RWPE2 (cell line): ENCODE measurements around the gene NKX2-3.

ENCODE experiments used
- ATAC-seq: fragments of 200-7000 bp; cut with Tn5 transposase; 3 replicates; pipeline ENCODE4 v1.9.1; 2021; ENCODE audit warnings: low read depth
- DNase-seq: peaks from one replicate; pipeline ENCODE4 v3.0.0-alpha.2; 2020; ENCODE audit warnings: low spot score
- H3K27ac ChIP-seq: fragments of 450-650 bp; 2 replicates; pipeline ENCODE4 v1.5.1; 2017; ENCODE audit warnings: mild to moderate bottlenecking; ENCODE audit not compliant: poor library complexity, severe bottlenecking
- H3K27me3 ChIP-seq: fragments of 250-450 bp; sonication (Bioruptor Pico); 2 replicates; pipeline ENCODE4 v1.5.1; 2021; ENCODE audit warnings: mild to moderate bottlenecking, moderate library complexity; ENCODE audit not compliant: insufficient read depth, poor library complexity, severe bottlenecking
- H3K36me3 ChIP-seq: fragments of 250-450 bp; sonication (Bioruptor Pico); 2 replicates; pipeline ENCODE4 v1.5.1; 2020; ENCODE audit warnings: low read depth, mild to moderate bottlenecking, moderate library complexity
- H3K4me1 ChIP-seq: fragments of 250-450 bp; sonication (Bioruptor Pico); 2 replicates; pipeline ENCODE4 v1.5.1; 2021; ENCODE audit warnings: mild to moderate bottlenecking, moderate library complexity; ENCODE audit not compliant: insufficient read depth, poor library complexity, severe bottlenecking
- H3K4me3 ChIP-seq: fragments of 250-450 bp; sonication (Bioruptor Pico); 2 replicates; pipeline ENCODE4 v1.5.1; 2021; ENCODE audit warnings: mild to moderate bottlenecking, moderate library complexity; ENCODE audit not compliant: severe bottlenecking
- H3K9me3 ChIP-seq: fragments of 250-450 bp; sonication (Bioruptor Pico); 2 replicates; pipeline ENCODE4 v1.5.1; 2021; ENCODE audit warnings: mild to moderate bottlenecking, moderate library complexity; ENCODE audit not compliant: severe bottlenecking
- TF ChIP-seq, protein P1 (sequence below): fragments of 450-650 bp; IDR thresholded peaks from one replicate; pipeline ENCODE4 v1.5.1; 2017; ENCODE audit warnings: mild to moderate bottlenecking, moderate library complexity; ENCODE audit not compliant: poor library complexity, severe bottlenecking

NKX2-3 gene

DNA sequence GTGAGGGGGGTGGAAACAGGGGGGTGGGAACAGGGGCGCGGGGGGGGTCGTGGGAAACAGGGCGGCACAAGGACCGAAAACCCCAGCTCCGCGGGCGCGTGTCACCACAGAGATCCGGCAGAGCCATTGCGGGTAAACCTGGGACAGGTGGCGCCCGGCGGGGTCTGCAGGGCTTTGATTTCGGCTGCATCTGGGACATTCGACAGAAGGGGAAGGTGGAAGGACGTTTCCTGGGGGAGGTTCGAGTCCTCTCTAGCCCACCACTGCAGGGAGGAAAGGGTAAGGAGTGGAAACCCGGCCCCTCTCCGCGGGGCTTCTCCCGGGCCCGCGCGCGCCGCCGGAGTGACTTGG is 7.5 kb downstream of the NKX2-3 start:
- TF ChIP-seq, protein P1, sequence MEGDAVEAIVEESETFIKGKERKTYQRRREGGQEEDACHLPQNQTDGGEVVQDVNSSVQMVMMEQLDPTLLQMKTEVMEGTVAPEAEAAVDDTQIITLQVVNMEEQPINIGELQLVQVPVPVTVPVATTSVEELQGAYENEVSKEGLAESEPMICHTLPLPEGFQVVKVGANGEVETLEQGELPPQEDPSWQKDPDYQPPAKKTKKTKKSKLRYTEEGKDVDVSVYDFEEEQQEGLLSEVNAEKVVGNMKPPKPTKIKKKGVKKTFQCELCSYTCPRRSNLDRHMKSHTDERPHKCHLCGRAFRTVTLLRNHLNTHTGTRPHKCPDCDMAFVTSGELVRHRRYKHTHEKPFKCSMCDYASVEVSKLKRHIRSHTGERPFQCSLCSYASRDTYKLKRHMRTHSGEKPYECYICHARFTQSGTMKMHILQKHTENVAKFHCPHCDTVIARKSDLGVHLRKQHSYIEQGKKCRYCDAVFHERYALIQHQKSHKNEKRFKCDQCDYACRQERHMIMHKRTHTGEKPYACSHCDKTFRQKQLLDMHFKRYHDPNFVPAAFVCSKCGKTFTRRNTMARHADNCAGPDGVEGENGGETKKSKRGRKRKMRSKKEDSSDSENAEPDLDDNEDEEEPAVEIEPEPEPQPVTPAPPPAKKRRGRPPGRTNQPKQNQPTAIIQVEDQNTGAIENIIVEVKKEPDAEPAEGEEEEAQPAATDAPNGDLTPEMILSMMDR, result no peak
- no peaks in the 10 kb centered on the region for H3K9me3 ChIP-seq
- H3K36me3 ChIP-seq, result no peaks in the 10 kb centered on the region
- no peaks in the 10 kb centered on the region for H3K4me1 ChIP-seq
- no peak for DNase-seq
- H3K27me3 ChIP-seq, result peaks cover 96% of the 10 kb centered on the region
- H3K27ac ChIP-seq, result no peak overlapping the region
- H3K4me3 ChIP-seq, result no peak overlapping the region
- ATAC-seq, result no peak

DNA sequence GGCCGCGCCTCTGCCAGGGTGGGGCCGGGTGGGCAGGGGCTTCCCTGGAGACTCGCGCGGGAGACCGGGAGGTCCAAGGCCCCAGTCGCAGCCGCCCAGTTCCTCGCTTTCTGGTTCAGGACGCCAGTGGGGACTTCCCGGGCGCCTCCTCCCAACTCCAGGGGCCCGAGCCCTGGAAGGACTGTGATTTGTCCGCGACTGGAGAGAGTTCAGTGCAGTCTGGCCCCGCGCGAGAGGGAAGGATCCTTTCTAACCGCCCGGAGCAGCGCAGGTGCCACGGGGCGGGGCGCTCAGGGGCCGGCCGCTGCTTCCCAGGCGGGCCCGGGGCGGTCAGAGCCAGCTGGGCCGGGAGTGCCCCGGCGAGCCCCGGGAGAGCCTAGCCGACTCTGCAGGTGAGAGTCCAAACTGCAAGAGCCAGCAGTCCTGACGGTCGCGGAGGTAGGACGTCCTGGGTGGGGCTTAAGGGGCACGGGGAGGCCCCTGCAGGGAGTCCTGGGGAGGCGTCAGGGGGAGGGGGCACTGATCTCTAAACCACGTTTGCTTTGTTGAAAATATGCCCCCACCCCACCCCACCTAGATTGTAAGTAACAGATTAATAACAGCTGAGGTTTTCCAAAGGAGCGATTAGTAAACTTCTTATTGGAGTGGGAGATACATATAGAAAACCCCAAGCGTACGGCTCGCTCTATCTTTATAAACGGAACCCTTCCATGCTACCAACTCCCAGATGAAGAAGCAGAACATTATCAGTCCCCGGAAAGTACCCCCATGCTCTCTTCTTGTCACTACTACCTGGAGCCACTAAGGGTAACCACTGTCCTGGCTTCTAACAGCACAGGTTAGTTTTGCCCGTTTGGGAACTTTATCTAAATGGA is 8.2 kb downstream of the NKX2-3 start:
- no peaks in the 10 kb centered on the region for H3K9me3 ChIP-seq
- no peaks in the 10 kb centered on the region for H3K4me1 ChIP-seq
- ATAC-seq, result peak; percentile 86
- peaks cover 93% of the 10 kb centered on the region for H3K27me3 ChIP-seq
- H3K27ac ChIP-seq, result no peak overlapping the region
- DNase-seq, result no peak
- TF ChIP-seq, protein P1, result no peak
- no peaks in the 10 kb centered on the region for H3K36me3 ChIP-seq
- H3K4me3 ChIP-seq, result no peak overlapping the region

DNA sequence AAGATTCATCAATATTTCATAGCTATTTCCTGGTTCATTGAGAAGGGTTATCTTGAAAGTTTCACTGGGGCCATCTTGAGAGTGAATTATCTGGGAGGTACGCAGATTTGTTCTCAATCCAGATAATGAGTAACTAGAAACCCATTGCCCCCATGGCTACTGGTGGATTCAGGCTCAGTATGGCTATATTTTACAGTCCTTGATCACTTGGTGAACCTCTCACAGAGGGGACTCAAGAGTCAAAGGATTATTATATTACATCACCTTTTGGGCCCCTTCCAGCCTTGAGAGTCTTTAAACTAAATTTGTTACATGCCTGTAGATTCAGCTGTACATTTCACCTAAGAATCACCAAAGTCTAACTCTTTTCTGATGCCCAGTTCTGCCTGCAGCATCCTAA is 11.6 kb downstream of the NKX2-3 start:
- Histone ChIP-seq H3K27me3 (peaks cover 68% of the 10 kb centered on the region), H3K36me3 (no peaks in the 10 kb centered on the region), H3K9me3 (no peaks in the 10 kb centered on the region), H3K27ac (no peak overlapping the region), H3K4me3 (no peak overlapping the region), H3K4me1 (no peaks in the 10 kb centered on the region)
- TF ChIP-seq, protein P1, result no peak
- no peak for ATAC-seq
- no peak for DNase-seq

DNA sequence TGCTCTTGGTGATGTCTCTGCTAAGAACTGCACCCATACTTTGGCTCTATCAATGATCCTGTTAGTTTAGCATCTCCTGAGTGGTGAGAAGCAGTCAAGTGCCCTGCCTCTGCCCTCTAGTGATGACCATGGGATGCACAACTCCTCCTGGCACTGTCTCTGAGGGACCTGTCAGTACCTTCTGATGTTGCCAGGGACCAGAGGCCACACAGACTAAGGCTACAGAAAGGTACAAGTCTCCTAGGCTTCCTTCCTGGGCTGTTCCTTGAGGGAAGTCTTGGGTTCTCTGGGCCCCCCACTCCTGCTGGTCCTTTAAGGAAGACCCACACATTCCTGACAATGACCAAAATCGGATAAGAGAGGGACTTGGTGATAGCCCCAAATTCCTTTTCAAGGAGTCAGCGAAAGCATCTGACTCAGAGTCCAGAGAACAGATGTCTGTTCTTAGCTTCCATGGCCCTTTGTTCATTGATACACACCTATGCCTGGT is 15.3 kb downstream of the NKX2-3 start:
- no peaks in the 10 kb centered on the region for H3K36me3 ChIP-seq
- H3K27ac ChIP-seq, result no peak overlapping the region
- no peaks in the 10 kb centered on the region for H3K9me3 ChIP-seq
- TF ChIP-seq, protein P1, result peak; percentile 18
- DNase-seq (no peak), ATAC-seq (peak; percentile 67; the same call in 2 of the 3 replicates)
- H3K4me3 ChIP-seq, result no peak overlapping the region
- no peaks in the 10 kb centered on the region for H3K4me1 ChIP-seq
- H3K27me3 ChIP-seq, result peaks cover 32% of the 10 kb centered on the region

DNA sequence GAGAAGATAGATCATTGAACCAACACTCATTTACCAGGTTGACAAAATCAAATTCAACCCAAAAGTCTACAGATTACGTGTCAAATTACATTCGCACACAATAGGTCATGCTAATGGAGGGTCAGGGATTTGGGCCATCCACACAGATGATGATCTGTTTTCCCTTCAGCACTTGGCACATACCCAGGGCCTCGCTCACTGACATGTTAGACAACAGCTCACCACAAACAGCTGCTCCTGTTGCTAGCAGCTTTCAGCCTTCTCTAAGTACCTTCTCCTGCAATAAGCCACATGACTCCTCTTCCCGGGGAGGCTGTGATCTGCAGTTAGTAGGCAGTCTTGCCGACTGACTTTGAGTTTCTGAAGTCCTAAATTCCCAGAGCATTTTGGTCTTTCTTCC is 18.4 kb downstream of the NKX2-3 start:
- TF ChIP-seq, protein P1, result no peak
- H3K27me3 ChIP-seq, result peaks cover 8% of the 10 kb centered on the region
- H3K36me3 ChIP-seq, result no peaks in the 10 kb centered on the region
- no peaks in the 10 kb centered on the region for H3K9me3 ChIP-seq
- H3K4me1 ChIP-seq, result no peaks in the 10 kb centered on the region
- no peak overlapping the region for H3K4me3 ChIP-seq
- H3K27ac ChIP-seq, result no peak overlapping the region
- ATAC-seq, result peak; percentile 74
- no peak for DNase-seq
